GM23248 (cell line): ENCODE measurements around the gene DPYSL5. TPM values are rescaled to one million over a fixed set of nuclear protein-coding genes. Genes with fewer than 3 reads are reported as not detected.

ENCODE experiments used
- DNase-seq: peaks from one replicate; pipeline ENCODE4 v3.0.0-alpha.2; 2015
- H2AFZ ChIP-seq: fragments of 200-600 bp; sonication (generic); 2 replicates; pipeline ENCODE4 v1.6.1; 2016; ENCODE audit warnings: antibody characterized with exemption
- H3F3A ChIP-seq: fragments of 200-600 bp; sonication (generic); 2 replicates; pipeline ENCODE4 v1.6.1; 2016; ENCODE audit warnings: mild to moderate bottlenecking, antibody characterized with exemption, mixed run types; ENCODE audit not compliant: insufficient read depth
- H3K27ac ChIP-seq: fragments of 200-600 bp; sonication (generic); 2 replicates; pipeline ENCODE4 v1.5.1; 2016; ENCODE audit warnings: mild to moderate bottlenecking
- H3K27me3 ChIP-seq: fragments of 200-600 bp; sonication (generic); replicated peaks from 2 replicates; pipeline ENCODE4 v1.6.1; 2016; ENCODE audit warnings: mild to moderate bottlenecking; ENCODE audit not compliant: insufficient read depth
- H3K36me3 ChIP-seq: fragments of 200-600 bp; sonication (generic); 2 replicates; pipeline ENCODE4 v1.6.1; 2016; ENCODE audit warnings: low read depth, mild to moderate bottlenecking
- H3K4me1 ChIP-seq: fragments of 200-600 bp; sonication (generic); 2 replicates; pipeline ENCODE4 v1.6.1; 2016; ENCODE audit warnings: mild to moderate bottlenecking; ENCODE audit not compliant: insufficient read depth
- H3K4me2 ChIP-seq: fragments of 200-600 bp; sonication (generic); one replicate; pipeline ENCODE4 v1.6.1; 2016; ENCODE audit warnings: mild to moderate bottlenecking; ENCODE audit not compliant: unreplicated experiment
- H3K4me3 ChIP-seq: fragments of 200-600 bp; sonication (generic); 2 replicates; pipeline ENCODE4 v1.5.1; 2016; ENCODE audit warnings: mild to moderate bottlenecking
- H3K79me2 ChIP-seq: fragments of 200-600 bp; sonication (generic); 2 replicates; pipeline ENCODE4 v1.6.1; 2016; ENCODE audit warnings: mild to moderate bottlenecking; ENCODE audit not compliant: insufficient read depth
- H3K9ac ChIP-seq: fragments of 200-600 bp; sonication (generic); 2 replicates; pipeline ENCODE4 v1.6.1; 2016; ENCODE audit warnings: mild to moderate bottlenecking
- H3K9me2 ChIP-seq: fragments of 200-600 bp; sonication (generic); 2 replicates; pipeline ENCODE4 v1.6.1; 2016; ENCODE audit warnings: mixed run types, mild to moderate bottlenecking, moderate library complexity; ENCODE audit not compliant: insufficient read depth
- H3K9me3 ChIP-seq: fragments of 200-600 bp; sonication (generic); one replicate; pipeline ENCODE4 v1.6.1; 2017; ENCODE audit warnings: low read depth
- H4K20me1 ChIP-seq: fragments of 200-600 bp; sonication (generic); 2 replicates; pipeline ENCODE4 v1.6.0; 2016; ENCODE audit not compliant: insufficient read depth
- EZH2 ChIP-seq: fragments of 200-600 bp; sonication (generic); IDR thresholded peaks from 2 replicates; pipeline ENCODE4 v1.6.1; 2018; ENCODE audit warnings: antibody characterized with exemption, mild to moderate bottlenecking; ENCODE audit not compliant: insufficient read depth, poor library complexity, severe bottlenecking
- EZH2phosphoT487 ChIP-seq: fragments of 200-600 bp; sonication (generic); IDR thresholded peaks from 2 replicates; pipeline ENCODE4 v1.6.1; 2018; ENCODE audit warnings: antibody characterized with exemption, moderate library complexity, mild to moderate bottlenecking, low read depth; ENCODE audit not compliant: insufficient read depth
- WGBS, 2 experiments: methylation state at CpG; one replicate each; pipeline ENCODE4 v1.1.6; 2015 to 2017; ENCODE audit warnings: low lambda C conversion rate in 2 of 2, low coverage in 1 of 2; ENCODE audit errors: missing lambda C conversion rate in 2 of 2; 5-methylcytosine and 5-hydroxymethylcytosine counted together
- in situ Hi-C: fragments of 300-500 bp; cut with MboI; formaldehyde crosslinking; loops from 2 replicates; pipeline ENCODE4 v1.15.0; 2020
- polyA plus RNA-seq: library from polyadenylated mRNA; unstranded; fragments of >200 nt; fragmentation: Nextera tagmentation; extraction: Ambion mirVana; gene quantifications from 2 replicates; pipeline ENCODE4 v1.2.1, GENCODE V29; 2016
- total RNA-seq: library from RNA; depleted of rRNA; stranded (reverse); fragments of >200 nt; shearing (Covaris generic); gene quantifications from 2 replicates; pipeline ENCODE4 v1.2.3, GENCODE V29; 2014

The DPYSL5 gene
- total and polyA plus RNA-seq, 2 experiments from 2014 or later: not detected

- no peaks in the 10 kb centered on the region for H3K36me3 ChIP-seq
- DNase-seq: no peak
- no peaks in the 10 kb centered on the region for H3K9me2 ChIP-seq
- TF ChIP-seq EZH2phosphoT487: no peak
- TF ChIP-seq EZH2: no peak
- no peaks in the 10 kb centered on the region for H3K9me3 ChIP-seq
- no peak overlapping the region for H3K27ac ChIP-seq
- H3F3A ChIP-seq: no peaks in the 10 kb centered on the region
- H3K27me3 ChIP-seq: peaks cover 81% of the 10 kb centered on the region
- WGBS, 2 experiments: 32 to 34% methylated on average over 3 of the region's 3 CpGs
- no peaks in the 10 kb centered on the region for H4K20me1 ChIP-seq
- no peak overlapping the region for H3K4me2 ChIP-seq
- H3K79me2 ChIP-seq: no peaks in the 10 kb centered on the region
- in situ Hi-C loops: no loop called here
- no peaks in the 10 kb centered on the region for H3K4me1 ChIP-seq
- H3K9ac ChIP-seq: no peak overlapping the region
- H3K4me3 ChIP-seq: no peak overlapping the region
- H2AFZ ChIP-seq: no peak overlapping the region
Observed at GRCh38 chr2:26957041-26957440, 109.1 kb downstream of the DPYSL5 start.

- no peak overlapping the region for H2AFZ ChIP-seq
- H3F3A ChIP-seq: no peaks in the 10 kb centered on the region
- peaks cover 77% of the 10 kb centered on the region for H3K27me3 ChIP-seq
- in situ Hi-C loops: no loop called here
- WGBS, 2 experiments: 35 to 36% methylated on average over 3 of the region's 3 CpGs
- no peak overlapping the region for H3K27ac ChIP-seq
- H3K36me3 ChIP-seq: no peaks in the 10 kb centered on the region
- DNase-seq: no peak
- no peaks in the 10 kb centered on the region for H3K9me2 ChIP-seq
- H4K20me1 ChIP-seq: no peaks in the 10 kb centered on the region
- H3K4me2 ChIP-seq: no peak overlapping the region
- H3K9ac ChIP-seq: no peak overlapping the region
- H3K79me2 ChIP-seq: no peaks in the 10 kb centered on the region
- TF ChIP-seq EZH2 (no peak), EZH2phosphoT487 (no peak)
- H3K4me1 ChIP-seq: no peaks in the 10 kb centered on the region
- H3K9me3 ChIP-seq: no peaks in the 10 kb centered on the region
- H3K4me3 ChIP-seq: no peak overlapping the region
Observed at GRCh38 chr2:26957534-26957933, 109.6 kb downstream of the DPYSL5 start.

- no peaks in the 10 kb centered on the region for H3K36me3 ChIP-seq
- H3K9me2 ChIP-seq: no peaks in the 10 kb centered on the region
- TF ChIP-seq EZH2 (no peak), EZH2phosphoT487 (no peak)
- H3K4me1 ChIP-seq: no peaks in the 10 kb centered on the region
- in situ Hi-C loops: no loop called here
- no peaks in the 10 kb centered on the region for H4K20me1 ChIP-seq
- H3K4me3 ChIP-seq: no peak overlapping the region
- H3K4me2 ChIP-seq: no peak overlapping the region
- H3K27me3 ChIP-seq: peaks cover 64% of the 10 kb centered on the region
- no peak overlapping the region for H3K27ac ChIP-seq
- no peak for DNase-seq
- 71 to 79% methylated on average over 2 of the region's 2 CpGs for WGBS, 2 experiments
- no peaks in the 10 kb centered on the region for H3F3A ChIP-seq
- H3K79me2 ChIP-seq: no peaks in the 10 kb centered on the region
- no peaks in the 10 kb centered on the region for H3K9me3 ChIP-seq
- no peak overlapping the region for H2AFZ ChIP-seq
- no peak overlapping the region for H3K9ac ChIP-seq
Observed at GRCh38 chr2:26959331-26959730, 111.4 kb downstream of the DPYSL5 start.

GRCh38 chr2:26964446-26965130 is 116.7 kb downstream of the DPYSL5 start:
- no peaks in the 10 kb centered on the region for H3K36me3 ChIP-seq
- H3K9me2 ChIP-seq: no peaks in the 10 kb centered on the region
- no peaks in the 10 kb centered on the region for H3F3A ChIP-seq
- no peak overlapping the region for H3K27ac ChIP-seq
- H3K79me2 ChIP-seq: no peaks in the 10 kb centered on the region
- H3K27me3 ChIP-seq: peaks cover 23% of the 10 kb centered on the region
- no peaks in the 10 kb centered on the region for H3K9me3 ChIP-seq
- H3K4me3 ChIP-seq: no peak overlapping the region
- in situ Hi-C loops: loop anchor here (10.0 kb wide), 1 partner anchor 50 kb away; no protein-coding TSS in a partner anchor
- no peak overlapping the region for H3K4me2 ChIP-seq
- H4K20me1 ChIP-seq: no peaks in the 10 kb centered on the region
- no peak overlapping the region for H3K9ac ChIP-seq
- TF ChIP-seq EZH2phosphoT487 (no peak), EZH2 (no peak)
- H2AFZ ChIP-seq: no peak overlapping the region
- DNase-seq: no peak
- 67 to 72% methylated on average over 3 of the region's 3 CpGs for WGBS, 2 experiments
- no peaks in the 10 kb centered on the region for H3K4me1 ChIP-seq
